ENCODE results near the gene DLG2.

Gene DLG2

GRCh38 chr11:84211896-84212295 is 1415.2 kb downstream of the DLG2 start:
- DNase-seq (ENCODE audit: low spot score): no peak

- no peak for DNase-seq (ENCODE audit: low spot score)
These were observed 1432.4 kb downstream of the DLG2 start for GRCh38 chr11:84194696-84195095.

- DNase-seq (ENCODE audit: low spot score): no peak
These were observed 1433.4 kb downstream of the DLG2 start for GRCh38 chr11:84193706-84194105.

GRCh38 chr11:84188521-84188920 is 1438.6 kb downstream of the DLG2 start:
- DNase-seq (ENCODE audit: low spot score): no peak

GRCh38 chr11:84173078-84173477 is 1454.1 kb downstream of the DLG2 start:
- no peak for DNase-seq (ENCODE audit: low spot score)

- DNase-seq (ENCODE audit: low spot score): no peak
These were observed 1462.0 kb downstream of the DLG2 start for GRCh38 chr11:84165139-84165538.

GRCh38 chr11:84164728-84165127 is 1462.4 kb downstream of the DLG2 start:
- no peak for DNase-seq (ENCODE audit: low spot score)

- DNase-seq (ENCODE audit: low spot score): no peak
These were observed 1464.0 kb downstream of the DLG2 start for GRCh38 chr11:84163116-84163515.

- no peak for DNase-seq (ENCODE audit: low spot score)
These were observed 1469.5 kb downstream of the DLG2 start for GRCh38 chr11:84157639-84158038.

GRCh38 chr11:84146826-84147225 is 1480.3 kb downstream of the DLG2 start:
- no peak for DNase-seq (ENCODE audit: low spot score)

GRCh38 chr11:84145616-84146185 is 1481.4 kb downstream of the DLG2 start:
- no peak for DNase-seq (ENCODE audit: low spot score)

- DNase-seq (ENCODE audit: low spot score): no peak
These were observed 1482.6 kb downstream of the DLG2 start for GRCh38 chr11:84144531-84144930.

- no peak for DNase-seq (ENCODE audit: low spot score)
These were observed 1484.7 kb downstream of the DLG2 start for GRCh38 chr11:84142411-84142810.

GRCh38 chr11:84140386-84141169 is 1486.6 kb downstream of the DLG2 start:
- DNase-seq (ENCODE audit: low spot score): no peak

GRCh38 chr11:84137960-84138359 is 1489.2 kb downstream of the DLG2 start:
- DNase-seq (ENCODE audit: low spot score): no peak

GRCh38 chr11:84137505-84137904 is 1489.6 kb downstream of the DLG2 start:
- DNase-seq (ENCODE audit: low spot score): no peak

GRCh38 chr11:84136926-84137325 is 1490.2 kb downstream of the DLG2 start:
- DNase-seq (ENCODE audit: low spot score): no peak

GRCh38 chr11:84130646-84131427 is 1496.3 kb downstream of the DLG2 start:
- no peak for DNase-seq (ENCODE audit: low spot score)

GRCh38 chr11:84129961-84130576 is 1497.1 kb downstream of the DLG2 start:
- DNase-seq (ENCODE audit: low spot score): no peak

GRCh38 chr11:84128840-84129239 is 1498.3 kb downstream of the DLG2 start:
- DNase-seq (ENCODE audit: low spot score): no peak

GRCh38 chr11:84117394-84117793 is 1509.8 kb downstream of the DLG2 start:
- no peak for DNase-seq (ENCODE audit: low spot score)

- no peak for DNase-seq (ENCODE audit: low spot score)
These were observed 1520.6 kb downstream of the DLG2 start for GRCh38 chr11:84106541-84106940.

GRCh38 chr11:84105148-84105547 is 1522.0 kb downstream of the DLG2 start:
- DNase-seq (ENCODE audit: low spot score): no peak
